GM12878 (cell line): ENCODE measurements around the gene SH3GL3. TPM values are rescaled to one million over a fixed set of nuclear protein-coding genes. Genes with fewer than 3 reads are reported as not detected.

Experiments
- ATAC-seq: fragments of 200-7000 bp; cut with Tn5 transposase; 3 replicates; pipeline ENCODE4 v1.9.1; 2020; ENCODE audit warnings: mild to moderate bottlenecking, moderate library complexity
- BruUV-seq: library from RNA; stranded (reverse); fragments of 400-500 nt; replicated peaks from 2 replicates; lab custom pipeline; 2021; lab: Mats Ljungman, UMichigan
- CTCF ChIA-PET: fragments of 300-600 bp; sonication (Branson Sonifier 250); formaldehyde crosslinking; extraction: SDS; loops from one replicate; lab custom pipeline; 2021; ENCODE audit warnings: inconsistent platforms; lab: Yijun Ruan, JAX
- POLR2A ChIA-PET: fragments of 350-600 bp; formaldehyde crosslinking; extraction: SDS; loops from one replicate; lab custom pipeline; 2021; ENCODE audit warnings: inconsistent platforms; lab: Charles Lee
- RAD21 ChIA-PET: fragments of 300-600 bp; sonication (Branson Sonifier 250); formaldehyde crosslinking; loops from one replicate; lab custom pipeline; 2023; ENCODE audit warnings: antibody characterized with exemption; ENCODE audit not compliant: unreplicated experiment; lab: Charles Lee
- SMC1A ChIA-PET: fragments of 300-600 bp; sonication (Branson Sonifier 250); formaldehyde crosslinking; loops from one replicate; lab custom pipeline; 2023; ENCODE audit not compliant: unreplicated experiment, uncharacterized antibody; lab: Charles Lee
- DNase-seq: peaks from one replicate; pipeline ENCODE4 v3.0.0-alpha.2; 2011; ENCODE audit warnings: low read depth, low spot score
- FAIRE-seq: peaks from 3 replicates; lab custom pipeline; 2011; peaks lifted over from hg19 to GRCh38; lab: Jason Lieb, UNC
- H2AFZ ChIP-seq: 2 replicates; pipeline ENCODE4 v1.6.0; 2011; ENCODE audit warnings: low read depth, low read length, control low read depth; ENCODE audit not compliant: control insufficient read depth
- H3K27ac ChIP-seq: 2 replicates; pipeline ENCODE4 v1.5.1; 2011; ENCODE audit warnings: control low read depth; ENCODE audit not compliant: control insufficient read depth, insufficient read depth
- H3K27me3 ChIP-seq, 2 experiments: replicated peaks in 1 of 2; 2 replicates each; pipeline versions ENCODE4 v1.6.0 to v1.6.1; 2011; ENCODE audit warnings: low read length in 1 of 2; ENCODE audit not compliant: control insufficient read depth in 2 of 2, insufficient read depth in 2 of 2
- H3K36me3 ChIP-seq, 2 experiments: 2 replicates each; pipeline ENCODE4 v1.5.1; 2011; ENCODE audit warnings: low read length in 1 of 2; ENCODE audit not compliant: control insufficient read depth in 2 of 2, insufficient read depth in 2 of 2
- H3K4me1 ChIP-seq: 2 replicates; pipeline ENCODE4 v1.6.1; 2011; ENCODE audit warnings: mild to moderate bottlenecking, low read length, moderate library complexity, mixed read lengths; ENCODE audit not compliant: control insufficient read depth, insufficient read depth
- H3K4me2 ChIP-seq: 2 replicates; pipeline ENCODE4 v1.6.0; 2011; ENCODE audit warnings: control low read depth; ENCODE audit not compliant: control insufficient read depth, insufficient read depth
- H3K4me3 ChIP-seq: fragments of 200-600 bp; sonication (generic); 2 replicates; pipeline ENCODE4 v1.5.1; 2016
- H3K79me2 ChIP-seq: 2 replicates; pipeline ENCODE4 v1.6.0; 2011; ENCODE audit warnings: low read length; ENCODE audit not compliant: control insufficient read depth, insufficient read depth
- H3K9ac ChIP-seq: 2 replicates; pipeline ENCODE4 v1.8.0; 2011; ENCODE audit warnings: low read length, control low read depth, mixed read lengths; ENCODE audit not compliant: control insufficient read depth, insufficient read depth
- H3K9me3 ChIP-seq: replicated peaks from 3 replicates; pipeline ENCODE4 v1.5.1; 2011; ENCODE audit warnings: mild to moderate bottlenecking, low read length; ENCODE audit not compliant: control insufficient read depth, insufficient read depth
- H4K20me1 ChIP-seq: 2 replicates; pipeline ENCODE4 v1.6.0; 2011; ENCODE audit not compliant: control insufficient read depth, insufficient read depth
- BCL11A ChIP-seq: IDR thresholded peaks from 2 replicates; pipeline ENCODE4 v1.6.1; 2011; ENCODE audit warnings: low read depth, low read length
- CBFB ChIP-seq: IDR thresholded peaks from 2 replicates; pipeline ENCODE4 v1.6.1; 2016; ENCODE audit warnings: antibody characterized with exemption, low read depth
- GABPA ChIP-seq: IDR thresholded peaks from 2 replicates; pipeline ENCODE4 v1.6.1; 2014; ENCODE audit warnings: antibody characterized with exemption, low read depth, mild to moderate bottlenecking, inconsistent platforms
- KLF5 ChIP-seq: fragments of 450-650 bp; IDR thresholded peaks from 2 replicates; pipeline ENCODE4 v1.6.1; 2014; ENCODE audit warnings: mild to moderate bottlenecking; ENCODE audit not compliant: partially characterized antibody
- NR2C2 ChIP-seq: IDR thresholded peaks from 2 replicates; pipeline ENCODE4 v1.6.1; 2011; ENCODE audit warnings: borderline replicate concordance, low read depth; ENCODE audit not compliant: control insufficient read depth, insufficient read length
- PML ChIP-seq: IDR thresholded peaks from 2 replicates; pipeline ENCODE4 v1.6.1; 2012; ENCODE audit warnings: low read length, inconsistent platforms
- POLR2A ChIP-seq: IDR thresholded peaks from 2 replicates; pipeline ENCODE4 v1.6.1; 2011; ENCODE audit warnings: low read depth, mild to moderate bottlenecking, low read length
- SMC3 ChIP-seq: IDR thresholded peaks from 2 replicates; pipeline ENCODE4 v1.6.1; 2011; ENCODE audit warnings: low read length, improper control_type of control experiment, borderline replicate concordance
- ZBTB11 ChIP-seq: fragments of 450-650 bp; formaldehyde crosslinking; IDR thresholded peaks from 2 replicates; pipeline ENCODE4 v1.5.0; 2022; ENCODE audit warnings: mild to moderate bottlenecking, missing genetic modification characterization
- ZBTB33 ChIP-seq: fragments of 450-650 bp; IDR thresholded peaks from 2 replicates; pipeline ENCODE4 v1.6.1; 2017; ENCODE audit warnings: mild to moderate bottlenecking
- ZNF24 ChIP-seq: fragments of 450-650 bp; IDR thresholded peaks from 2 replicates; pipeline ENCODE4 v1.6.1; 2017; ENCODE audit warnings: antibody characterized with exemption, mild to moderate bottlenecking
- ZSCAN29 ChIP-seq: fragments of 450-650 bp; IDR thresholded peaks from 2 replicates; pipeline ENCODE4 v1.6.1; 2017; ENCODE audit warnings: mild to moderate bottlenecking, moderate library complexity
- WGBS: methylation state at CpG from one replicate; pipeline ENCODE4 v1.1.6; 2016; ENCODE audit warnings: low lambda C conversion rate; ENCODE audit not compliant: insufficient replicate concordance, insufficient coverage; ENCODE audit errors: missing lambda C conversion rate; 5-methylcytosine and 5-hydroxymethylcytosine counted together
- in situ Hi-C: fragments of 300-500 bp; cut with MboI; formaldehyde crosslinking; loops from 9 replicates; pipeline ENCODE4 v1.14.3; 2018; ENCODE audit warnings: mixed read lengths
- intact Hi-C: fragments of 100-400 bp; cut with micrococcal nuclease; formaldehyde crosslinking; loops from one replicate; pipeline ENCODE4 v1.14.2; 2022; ENCODE audit not compliant: unreplicated experiment
- polyA plus RNA-seq, 11 experiments: library from polyadenylated mRNA; depleted of rRNA in 4 of 11; unstranded in 6 of 11; stranded (reverse) in 5 of 11; fragments of >200 nt; fragmentation: Nextera tagmentation in 4 of 11; fragmentation: Illumina TruSeq in 1 of 11; extraction: Ambion mirVana in 4 of 11; extraction: Trizol in 1 of 11; gene quantifications; 1 replicate in 1 of 11; 2 replicates in 10 of 11; pipeline versions ENCODE4 v1.2.1 to v1.2.3, GENCODE V29; 2011 to 2016; ENCODE audit warnings: inconsistent platforms in 2 of 11, missing spikeins in 2 of 11, low read depth in 1 of 11
- total RNA-seq, 4 experiments: library from RNA; depleted of rRNA in 3 of 4; stranded (reverse); fragments of >200 nt in 3 of 4; fragmentation: Illumina TruSeq in 1 of 4; extraction: Trizol in 1 of 4; gene quantifications; 2 replicates each; pipeline versions ENCODE4 v1.2.1 to v1.2.3, GENCODE V29; 2013 to 2021

Gene SH3GL3
- total and polyA plus RNA-seq, 10 of the 15 experiments (the other 5 are each of a cell fraction or from before 2014, with no cell fraction given), result not detected

- Histone ChIP-seq H3K4me1 (no peaks in the 10 kb centered on the region), H3K9me3 (no peaks in the 10 kb centered on the region), H3K9ac (no peak overlapping the region), H3K4me3 (no peak overlapping the region), H4K20me1 (no peaks in the 10 kb centered on the region), H3K27me3 (no peaks in the 10 kb centered on the region), H3K27ac (no peak overlapping the region), H3K36me3 (no peaks in the 10 kb centered on the region), H3K79me2 (no peaks in the 10 kb centered on the region), H3K4me2 (no peak overlapping the region), H2AFZ (no peak overlapping the region)
- DNase-seq (no peak), ATAC-seq (no peak), FAIRE-seq (no peak)
- CTCF ChIA-PET, result no interaction called here
- in situ Hi-C loops, result no loop called here
- WGBS, result 17% methylated on average over 9 of the region's 9 CpGs
- POLR2A ChIA-PET, result no interaction called here
- RAD21 ChIA-PET, result no interaction called here
- intact Hi-C loops, result no loop called here
- SMC1A ChIA-PET, result no interaction called here
- TF ChIP-seq CBFB, result no peak
- BruUV-seq, result no TSS peak
Measured at GRCh38 chr15:83610901-83611685, 164.0 kb downstream of the SH3GL3 start.

- 37% methylated on average over 5 of the region's 5 CpGs for WGBS
- POLR2A ChIA-PET, result no interaction called here
- no peak overlapping the region for H2AFZ ChIP-seq
- no peaks in the 10 kb centered on the region for H3K79me2 ChIP-seq
- RAD21 ChIA-PET, result no interaction called here
- no peak overlapping the region for H3K4me3 ChIP-seq
- no peak overlapping the region for H3K4me2 ChIP-seq
- FAIRE-seq (no peak), DNase-seq (no peak), ATAC-seq (no peak)
- no peaks in the 10 kb centered on the region for H3K27me3 ChIP-seq
- SMC1A ChIA-PET, result no interaction called here
- no peaks in the 10 kb centered on the region for H3K9me3 ChIP-seq
- intact Hi-C loops (no loop called here), in situ Hi-C loops (no loop called here)
- no peak overlapping the region for H3K27ac ChIP-seq
- no peaks in the 10 kb centered on the region for H4K20me1 ChIP-seq
- BruUV-seq, result no TSS peak
- H3K9ac ChIP-seq, result no peak overlapping the region
- CTCF ChIA-PET, result interaction anchor here (0.6 kb wide), 1 partner anchor 61 kb away, joined by 3 read pairs; no protein-coding TSS in a partner anchor
- no peaks in the 10 kb centered on the region for H3K4me1 ChIP-seq
- H3K36me3 ChIP-seq, result no peaks in the 10 kb centered on the region
- TF ChIP-seq POLR2A, result no peak
- TF ChIP-seq SMC3, result no peak
- TF ChIP-seq ZSCAN29, result no peak
- TF ChIP-seq NR2C2, result no peak
- no peak for TF ChIP-seq KLF5
- no peak for TF ChIP-seq ZBTB11 (CRISPR knock-in tag)
- no peak for TF ChIP-seq ZNF24
- no peak for TF ChIP-seq BCL11A
- TF ChIP-seq GABPA, result no peak
- no peak for TF ChIP-seq ZBTB33
- TF ChIP-seq PML, result no peak
Measured at GRCh38 chr15:83612226-83612625, 165.1 kb downstream of the SH3GL3 start.
